ENCODE results near the gene KIF6.
A peak's percentile ranks its signal among the peaks of the same experiment; 100 is the strongest.

The KIF6 gene

GRCh38 chr6:39391182-39391581, 334.0 kb downstream of the KIF6 start:
- no peak for DNase-seq (ENCODE audit: low read depth in 2 of 3, low spot score in 1 of 3)

DNA sequence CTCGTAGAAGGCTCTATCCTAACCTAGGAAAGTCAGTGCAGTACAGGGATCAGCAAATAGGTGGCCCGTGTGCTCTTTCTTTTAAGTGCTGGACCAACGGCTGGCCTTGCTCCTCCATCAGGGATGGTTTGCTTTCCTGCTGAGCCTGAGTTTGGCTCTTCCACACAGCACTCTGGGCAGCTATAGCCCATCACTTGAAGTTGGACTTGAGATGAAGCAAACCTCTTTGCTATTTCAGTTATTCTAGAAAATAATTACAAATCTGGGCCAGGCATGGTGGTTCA, 335.8 kb downstream of the KIF6 start:
- no peak for DNase-seq (ENCODE audit: low read depth in 2 of 3, low spot score in 1 of 3)

DNA sequence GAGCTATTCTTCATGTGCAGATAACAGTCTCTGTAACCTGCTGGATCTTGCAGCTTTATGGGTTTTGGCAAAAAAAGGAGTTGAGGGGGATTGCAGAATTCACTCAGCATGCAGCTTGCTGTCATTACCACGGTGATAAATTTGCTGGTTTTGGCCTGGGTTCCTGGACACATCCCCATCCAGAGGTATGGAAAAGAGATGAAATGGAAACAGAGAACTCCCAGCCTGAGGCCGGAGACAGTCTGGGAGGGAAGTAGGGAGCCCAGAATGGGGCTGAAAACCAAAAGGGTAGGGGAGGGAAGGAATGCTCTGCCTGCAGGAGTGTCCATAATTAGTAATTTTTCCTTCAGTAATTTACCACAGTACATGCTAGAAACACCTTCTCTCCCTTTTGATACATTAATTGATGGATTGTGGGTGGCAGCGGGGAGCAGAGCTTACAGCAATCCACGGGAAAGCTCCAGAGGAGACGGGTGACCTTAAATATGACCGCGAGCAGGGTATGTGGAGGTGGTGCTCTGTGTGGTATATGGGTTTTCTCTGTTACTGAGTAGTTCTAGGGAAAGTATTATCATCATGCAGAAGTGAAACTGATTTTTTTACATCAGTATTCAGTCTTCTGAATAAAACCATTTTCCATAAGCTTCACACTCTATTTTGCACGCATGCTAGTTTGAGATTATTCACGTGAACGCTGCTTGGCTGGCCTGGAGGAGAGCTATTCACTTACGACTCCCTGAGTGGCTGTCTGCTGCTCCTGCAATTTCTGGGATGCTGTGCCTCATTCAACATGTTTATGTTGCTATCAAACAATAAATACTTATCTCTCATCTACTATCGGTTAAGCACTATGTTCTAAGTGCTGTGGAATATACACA, 336.4 kb downstream of the KIF6 start:
- DNase-seq (ENCODE audit: low read depth in 2 of 3, low spot score in 1 of 3) = no peak

- no peak for DNase-seq (ENCODE audit: low read depth in 2 of 3, low spot score in 1 of 3)
Measured at GRCh38 chr6:39387785-39388184, 337.4 kb downstream of the KIF6 start.

DNA sequence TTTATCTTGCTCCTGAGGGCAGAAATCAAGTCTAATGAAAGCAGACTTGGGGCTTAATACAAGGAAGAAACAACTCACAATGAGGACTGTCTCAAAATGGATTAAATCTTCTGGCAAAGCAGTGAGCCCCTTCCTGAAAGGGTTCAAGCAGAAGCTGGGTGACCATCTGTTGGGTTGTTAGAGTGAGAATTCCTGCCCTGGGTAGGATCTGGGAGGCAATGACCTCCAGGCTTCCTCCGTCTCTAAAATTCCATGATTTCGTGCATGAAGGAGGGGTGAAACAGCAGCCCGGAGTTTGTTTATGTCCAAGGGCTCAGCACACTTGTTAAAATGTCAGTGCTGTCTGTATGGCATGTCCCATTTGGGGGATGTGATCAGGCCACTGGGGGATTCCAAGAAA, 338.7 kb downstream of the KIF6 start:
- no peak for DNase-seq (ENCODE audit: low read depth in 2 of 3, low spot score in 1 of 3)

- DNase-seq (ENCODE audit: low read depth in 2 of 3, low spot score in 1 of 3) = no peak
Measured at GRCh38 chr6:39381550-39382140, 343.6 kb downstream of the KIF6 start.

GRCh38 chr6:39380837-39381549, 344.2 kb downstream of the KIF6 start:
- DNase-seq (ENCODE audit: low read depth in 2 of 3, low spot score in 1 of 3) = no peak

DNA sequence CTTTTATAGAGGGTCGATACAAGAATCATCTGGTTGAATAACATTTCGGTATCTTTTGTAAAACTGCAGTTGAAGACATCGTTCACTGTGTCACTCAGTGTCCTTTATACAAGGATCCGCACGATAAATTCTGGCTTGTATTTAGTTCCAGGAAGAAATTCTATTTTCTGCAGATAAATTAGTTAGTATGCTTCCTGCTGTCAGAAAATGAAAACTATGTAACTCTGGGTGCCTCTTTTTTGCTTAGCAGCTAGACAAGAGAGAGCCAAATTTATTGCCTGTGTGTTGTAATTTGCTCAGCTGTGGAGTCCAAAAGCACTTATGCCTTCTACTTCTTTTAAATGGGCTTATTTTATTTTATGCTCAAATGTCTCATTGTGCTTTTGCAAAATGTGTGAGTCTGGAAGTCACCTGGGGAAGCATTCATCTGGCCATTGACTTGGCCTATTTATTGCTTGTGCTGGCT, 346.2 kb downstream of the KIF6 start:
- DNase-seq (ENCODE audit: low read depth in 2 of 3, low spot score in 1 of 3) = no peak

GRCh38 chr6:39378175-39378959, 346.8 kb downstream of the KIF6 start:
- no peak for DNase-seq (ENCODE audit: low read depth in 2 of 3, low spot score in 1 of 3)

GRCh38 chr6:39377539-39377950, 347.7 kb downstream of the KIF6 start:
- no peak for DNase-seq (ENCODE audit: low read depth in 2 of 3, low spot score in 1 of 3)

DNA sequence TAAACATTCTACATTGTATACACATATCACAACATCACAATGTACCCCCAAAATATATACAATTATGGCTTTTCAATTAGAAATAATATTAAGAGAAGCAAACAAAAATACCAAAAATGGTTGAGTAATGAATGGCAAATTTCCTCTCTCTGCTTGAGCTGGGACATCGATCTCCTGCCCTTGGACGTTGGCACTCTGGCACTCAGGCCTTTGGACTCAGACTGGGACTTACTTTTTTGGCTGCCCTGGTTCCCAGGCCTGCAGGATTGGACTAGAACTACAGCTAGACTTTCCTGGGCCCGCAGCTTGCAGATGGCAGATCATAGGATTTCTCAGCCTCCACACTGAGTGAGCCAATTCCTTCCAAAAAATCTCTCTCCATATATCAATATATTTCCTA, 349.8 kb downstream of the KIF6 start:
- no peak for DNase-seq (ENCODE audit: low read depth in 2 of 3, low spot score in 1 of 3)

- no peak for DNase-seq (ENCODE audit: low read depth in 2 of 3, low spot score in 1 of 3)
Measured at GRCh38 chr6:39370390-39370789, 354.8 kb downstream of the KIF6 start.

DNA sequence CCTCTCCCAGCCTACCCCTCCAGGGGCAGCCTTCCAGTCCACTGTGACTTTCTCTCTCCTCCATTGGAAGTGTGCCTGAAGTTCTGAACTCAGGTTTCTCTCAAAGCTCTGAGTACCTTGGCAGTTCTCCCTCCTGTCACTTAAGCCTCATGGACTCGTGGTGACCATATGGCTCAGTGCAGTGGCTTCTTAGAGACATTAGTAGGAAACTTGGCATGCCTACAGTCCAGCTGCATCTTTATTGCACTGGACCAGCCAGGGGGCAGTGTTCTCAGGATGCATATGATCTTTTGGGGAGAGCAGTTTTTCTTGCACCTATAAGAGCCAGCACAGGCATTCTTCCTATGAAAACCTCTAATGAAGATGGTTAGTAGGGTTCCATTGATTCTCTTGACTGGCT, 355.2 kb downstream of the KIF6 start:
- DNase-seq (ENCODE audit: low read depth in 2 of 3, low spot score in 1 of 3) = no peak

- no peak for DNase-seq (ENCODE audit: low read depth in 2 of 3, low spot score in 1 of 3)
Measured at GRCh38 chr6:39367700-39368099, 357.5 kb downstream of the KIF6 start.

DNA sequence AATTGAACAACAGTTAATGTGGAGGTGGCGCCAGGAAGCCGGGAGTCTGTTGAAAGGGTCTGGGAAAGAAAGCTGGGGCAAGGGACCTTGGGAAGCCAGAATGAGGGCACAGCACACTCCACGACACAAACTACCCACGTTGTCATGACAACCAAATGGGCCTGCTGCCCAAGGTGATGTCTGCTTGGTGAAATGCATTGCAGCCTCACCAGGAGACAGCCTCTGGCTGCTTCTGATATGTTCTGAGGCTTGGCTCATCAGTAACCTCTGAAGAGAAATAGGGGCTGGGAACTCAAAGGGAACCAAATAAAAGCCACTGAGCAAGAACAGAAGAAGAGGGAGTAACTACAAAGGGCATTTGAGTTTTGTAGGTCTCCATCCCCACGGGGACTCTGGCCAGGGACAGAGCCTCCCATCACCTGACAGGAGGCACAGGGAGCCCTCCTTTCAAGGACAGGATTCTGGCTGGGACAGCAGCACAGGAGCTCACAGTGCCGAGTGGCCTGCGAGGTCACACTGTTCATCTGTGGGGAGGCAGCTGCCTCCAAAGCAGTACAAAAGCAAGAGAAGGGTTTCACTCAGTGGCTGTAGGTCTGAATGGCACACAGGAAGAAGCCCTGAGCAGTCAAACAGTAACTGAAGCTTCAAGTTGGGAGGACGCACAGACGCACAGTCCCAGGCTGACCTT, 358.1 kb downstream of the KIF6 start:
- no peak for DNase-seq (ENCODE audit: low read depth in 2 of 3, low spot score in 1 of 3)

- DNase-seq (ENCODE audit: low read depth in 2 of 3, low spot score in 1 of 3) = no peak
Measured at GRCh38 chr6:39365281-39366074, 359.7 kb downstream of the KIF6 start.

GRCh38 chr6:39363280-39363679, 361.9 kb downstream of the KIF6 start:
- DNase-seq (ENCODE audit: low read depth in 2 of 3, low spot score in 1 of 3) = no peak

- DNase-seq (ENCODE audit: low read depth in 2 of 3, low spot score in 1 of 3) = no peak
Measured at GRCh38 chr6:39362487-39362865, 362.7 kb downstream of the KIF6 start.

GRCh38 chr6:39361657-39362486, 363.3 kb downstream of the KIF6 start:
- peak; percentile 15 to 48 (median 39) for DNase-seq (ENCODE audit: low read depth in 2 of 3, low spot score in 1 of 3)

Data from stimulated activated CD4-positive, alpha-beta T cell treated with anti-CD3 and anti-CD28 coated beads, Interleukin-12 subunit alpha, Interleukin-12 subunit beta, amount 100 ng/mL, for 48 hours (primary cell).